GM18951 (cell line): Measurements from ENCODE around the gene APOBEC3A.
"Not testable (repeated sequence)": the region's sequence is repeated elsewhere in the genome, so short reads cannot be mapped to it uniquely, and the experiment has no call there.

ENCODE experiments used
- POLR2A ChIP-seq: IDR thresholded peaks from 4 replicates; pipeline ENCODE4 v1.6.1; 2011; ENCODE audit warnings: mild to moderate bottlenecking; ENCODE audit not compliant: insufficient read length, insufficient read depth; ENCODE audit errors: extremely low read depth
- in situ Hi-C: fragments of 300-500 bp; cut with MboI; formaldehyde crosslinking; loops from one replicate; pipeline ENCODE4 v1.12.0; 2022; ENCODE audit warnings: low sequenced_read_pairs, mixed read lengths, inconsistent platforms; ENCODE audit not compliant: unreplicated experiment

The APOBEC3A gene

GRCh38 chr22:38986629-38987028, 29.2 kb downstream of the APOBEC3A start:
- in situ Hi-C loops, result no loop called here

GRCh38 chr22:38987171-38987895, 29.9 kb downstream of the APOBEC3A start:
- no peak for TF ChIP-seq POLR2A
- in situ Hi-C loops, result no loop called here

More at GRCh38 chr22:38986629-38987028, 29.2 kb downstream of the APOBEC3A start:
- TF ChIP-seq POLR2A, result no peak

- in situ Hi-C loops, result no loop called here
- no peak for TF ChIP-seq POLR2A
Observed at GRCh38 chr22:38989466-38989865, 32.1 kb downstream of the APOBEC3A start.

- in situ Hi-C loops, result not testable (repeated sequence)
Observed at GRCh38 chr22:38992871-38993371, 35.5 kb downstream of the APOBEC3A start.

- TF ChIP-seq POLR2A, result no peak
- in situ Hi-C loops, result no loop called here
Observed at GRCh38 chr22:38996105-38996504, 38.7 kb downstream of the APOBEC3A start.

- in situ Hi-C loops, result no loop called here
- TF ChIP-seq POLR2A, result no peak
Observed at GRCh38 chr22:38997518-38997917, 40.1 kb downstream of the APOBEC3A start.

GRCh38 chr22:39003165-39003638, 45.8 kb downstream of the APOBEC3A start:
- in situ Hi-C loops, result loop anchor here (10.0 to 25.0 kb wide), 2 partner anchors 128 to 309 kb away; partner anchors contain the start of genes CBX6 and RPL3
- peak; percentile 33 for TF ChIP-seq POLR2A

GRCh38 chr22:39007177-39007576, 49.8 kb downstream of the APOBEC3A start:
- TF ChIP-seq POLR2A, result no peak
- in situ Hi-C loops, result loop anchor here (10.0 to 25.0 kb wide), 2 partner anchors 132 to 305 kb away; partner anchors contain the start of genes CBX6 and RPL3

- in situ Hi-C loops, result loop anchor here (10.0 to 25.0 kb wide), 2 partner anchors 134 to 304 kb away; partner anchors contain the start of genes CBX6 and RPL3
Observed at GRCh38 chr22:39008271-39008850, 51.0 kb downstream of the APOBEC3A start.

- in situ Hi-C loops, result loop anchor here (5.0 to 25.0 kb wide), 2 partner anchors 111 to 301 kb away; partner anchors contain the start of gene RPL3
- no peak for TF ChIP-seq POLR2A
Observed at GRCh38 chr22:39010946-39011345, 53.5 kb downstream of the APOBEC3A start.
